Liver (tissue), 9 donors: Measurements from ENCODE around the gene PIWIL4. TPM values are rescaled to one million over a fixed set of nuclear protein-coding genes. Genes with fewer than 3 reads are reported as not detected.

Source experiments
- DNase-seq: peaks from one replicate; pipeline ENCODE4 v3.0.0-alpha.2; 2017; ENCODE audit warnings: low spot score
- H3K27ac ChIP-seq, 2 donors: one replicate each; pipeline ENCODE4 v1.7.0; 2013; ENCODE audit warnings: inconsistent platforms in 2 of 2, low read length in 2 of 2, control low read depth in 1 of 2, low read depth in 1 of 2, mild to moderate bottlenecking in 1 of 2
- H3K27me3 ChIP-seq, 4 donors: one replicate each; pipeline versions ENCODE4 v1.6.1 to v1.7.0; 2013; ENCODE audit warnings: low read length in 3 of 4, inconsistent platforms in 1 of 4, mild to moderate bottlenecking in 1 of 4, moderate library complexity in 1 of 4; ENCODE audit not compliant: control insufficient read depth in 4 of 4, insufficient read depth in 4 of 4
- H3K36me3 ChIP-seq, 4 donors: one replicate each; pipeline versions ENCODE4 v1.6.1 to v1.7.0; 2013; ENCODE audit warnings: low read length in 3 of 4, mild to moderate bottlenecking in 3 of 4, low read depth in 1 of 4, moderate library complexity in 1 of 4; ENCODE audit not compliant: control insufficient read depth in 4 of 4, insufficient read depth in 3 of 4
- H3K4me1 ChIP-seq, 4 donors: one replicate each; pipeline versions ENCODE4 v1.6.1 to v1.7.0; 2013; ENCODE audit warnings: low read length in 3 of 4, mild to moderate bottlenecking in 3 of 4, moderate library complexity in 1 of 4; ENCODE audit not compliant: control insufficient read depth in 4 of 4, insufficient read depth in 4 of 4
- H3K4me3 ChIP-seq, 3 donors: one replicate each; pipeline versions ENCODE4 v1.6.1 to v1.7.0; 2013; ENCODE audit warnings: low read length in 3 of 3, control low read depth in 1 of 3, low read depth in 1 of 3, mild to moderate bottlenecking in 1 of 3
- H3K9ac ChIP-seq, 2 donors: one replicate each; pipeline ENCODE4 v1.7.0; 2013; ENCODE audit warnings: low read length in 2 of 2, mild to moderate bottlenecking in 2 of 2, moderate library complexity in 2 of 2, control low read depth in 1 of 2, low read depth in 1 of 2
- H3K9me3 ChIP-seq, 4 donors: one replicate each; pipeline versions ENCODE4 v1.6.1 to v1.7.0; 2013; ENCODE audit warnings: low read length in 3 of 4; ENCODE audit not compliant: control insufficient read depth in 4 of 4
- ATF3 ChIP-seq: IDR thresholded peaks from 2 replicates; pipeline ENCODE4 v1.6.1; 2016; ENCODE audit warnings: antibody characterized with exemption
- FOXA2 ChIP-seq: IDR thresholded peaks from 2 replicates; pipeline ENCODE4 v1.6.1; 2016; ENCODE audit warnings: antibody characterized with exemption
- GABPA ChIP-seq, 2 donors: IDR thresholded peaks in 1 of 2; conservative IDR thresholded peaks in 1 of 2; 2 replicates each; pipeline ENCODE4 v1.6.1; 2016; ENCODE audit warnings: antibody characterized with exemption in 2 of 2, mild to moderate bottlenecking in 1 of 2, moderate library complexity in 1 of 2
- HNF4G ChIP-seq: IDR thresholded peaks from 2 replicates; pipeline ENCODE4 v1.6.1; 2016; ENCODE audit warnings: antibody characterized with exemption
- MAX ChIP-seq: IDR thresholded peaks from 2 replicates; pipeline ENCODE4 v1.6.1; 2016; ENCODE audit warnings: antibody characterized with exemption
- NR2F2 ChIP-seq: IDR thresholded peaks from 2 replicates; pipeline ENCODE4 v1.6.1; 2016; ENCODE audit warnings: antibody characterized with exemption
- RAD21 ChIP-seq, 2 donors: IDR thresholded peaks; 2 replicates each; pipeline ENCODE4 v1.6.1; 2016; ENCODE audit warnings: antibody characterized with exemption in 2 of 2, mild to moderate bottlenecking in 2 of 2
- RXRA ChIP-seq, 2 donors: IDR thresholded peaks; 2 replicates each; pipeline ENCODE4 v1.6.1; 2017 to 2018; ENCODE audit warnings: antibody characterized with exemption in 2 of 2, mild to moderate bottlenecking in 1 of 2
- TAF1 ChIP-seq: conservative IDR thresholded peaks from 2 replicates; pipeline ENCODE4 v1.6.1; 2016; ENCODE audit warnings: antibody characterized with exemption, mild to moderate bottlenecking
- WGBS: extraction: QIAGEN DNeasy Blood & Tissue Kit; methylation state at CpG from one replicate; pipeline ENCODE4 v1.1.7; 2013; 5-methylcytosine and 5-hydroxymethylcytosine counted together
- polyA plus RNA-seq, 2 donors: library from polyadenylated mRNA; stranded (reverse) in 1 of 2; unstranded in 1 of 2; fragments of 200-250 nt in 1 of 2; fragments of >200 nt in 1 of 2; fragmentation: Nextera tagmentation in 1 of 2; extraction: Ambion mirVana in 1 of 2; gene quantifications; one replicate each; pipeline versions ENCODE4 v1.2.1 to v1.2.3, GENCODE V29; 2013 to 2015
- total RNA-seq, 2 donors: library from RNA; depleted of rRNA; stranded (reverse); fragments of >200 nt; gene quantifications; one replicate each; pipeline ENCODE4 v1.2.3, GENCODE V29; 2014
- TF ChIP-seq, protein P1 (sequence below): fragments of 150-350 bp; IDR thresholded peaks from 2 replicates; pipeline ENCODE4 v1.5.1; 2017; ENCODE audit warnings: improper control_type of control experiment, low read depth, low read length; ENCODE audit not compliant: missing input control
- TF ChIP-seq, protein P2 (sequence below): IDR thresholded peaks from 2 replicates; pipeline ENCODE4 v1.6.1; 2016; ENCODE audit warnings: antibody characterized with exemption
- TF ChIP-seq, protein P3 (sequence below): IDR thresholded peaks from 2 replicates; pipeline ENCODE4 v1.6.1; 2016; ENCODE audit warnings: antibody characterized with exemption, mild to moderate bottlenecking
- donor health status: healthy.
- donor health status: healthy.
- donor health status: healthy.
- donor health status: healthy.
- donor health status: healthy.

Gene PIWIL4
- total and polyA plus RNA-seq, 4 donors: 0.18 to 1.5 (median 0.51) TPM

GRCh38 chr11:94544646-94545263, 22.4 kb upstream of the PIWIL4 start:
- H3K27me3 ChIP-seq: no peaks in the 10 kb centered on the region
- peak overlapping the region in 1 of 2 donors; percentile 13 for H3K9ac ChIP-seq
- DNase-seq: peak; percentile 35
- H3K4me3 ChIP-seq: peak overlapping the region; percentile 45 to 72 (median 57)
- TF ChIP-seq, protein P1, sequence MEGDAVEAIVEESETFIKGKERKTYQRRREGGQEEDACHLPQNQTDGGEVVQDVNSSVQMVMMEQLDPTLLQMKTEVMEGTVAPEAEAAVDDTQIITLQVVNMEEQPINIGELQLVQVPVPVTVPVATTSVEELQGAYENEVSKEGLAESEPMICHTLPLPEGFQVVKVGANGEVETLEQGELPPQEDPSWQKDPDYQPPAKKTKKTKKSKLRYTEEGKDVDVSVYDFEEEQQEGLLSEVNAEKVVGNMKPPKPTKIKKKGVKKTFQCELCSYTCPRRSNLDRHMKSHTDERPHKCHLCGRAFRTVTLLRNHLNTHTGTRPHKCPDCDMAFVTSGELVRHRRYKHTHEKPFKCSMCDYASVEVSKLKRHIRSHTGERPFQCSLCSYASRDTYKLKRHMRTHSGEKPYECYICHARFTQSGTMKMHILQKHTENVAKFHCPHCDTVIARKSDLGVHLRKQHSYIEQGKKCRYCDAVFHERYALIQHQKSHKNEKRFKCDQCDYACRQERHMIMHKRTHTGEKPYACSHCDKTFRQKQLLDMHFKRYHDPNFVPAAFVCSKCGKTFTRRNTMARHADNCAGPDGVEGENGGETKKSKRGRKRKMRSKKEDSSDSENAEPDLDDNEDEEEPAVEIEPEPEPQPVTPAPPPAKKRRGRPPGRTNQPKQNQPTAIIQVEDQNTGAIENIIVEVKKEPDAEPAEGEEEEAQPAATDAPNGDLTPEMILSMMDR: no peak
- TF ChIP-seq FOXA2: no peak
- peaks cover 3 to 17% (median 12%) of the 10 kb centered on the region in 4 donors for H3K4me1 ChIP-seq
- WGBS: 13% methylated on average over 59 of the region's 59 CpGs
- H3K36me3 ChIP-seq: no peaks in the 10 kb centered on the region
- H3K27ac ChIP-seq: peak overlapping the region; percentile 93 to 96
- no peaks in the 10 kb centered on the region for H3K9me3 ChIP-seq

DNA sequence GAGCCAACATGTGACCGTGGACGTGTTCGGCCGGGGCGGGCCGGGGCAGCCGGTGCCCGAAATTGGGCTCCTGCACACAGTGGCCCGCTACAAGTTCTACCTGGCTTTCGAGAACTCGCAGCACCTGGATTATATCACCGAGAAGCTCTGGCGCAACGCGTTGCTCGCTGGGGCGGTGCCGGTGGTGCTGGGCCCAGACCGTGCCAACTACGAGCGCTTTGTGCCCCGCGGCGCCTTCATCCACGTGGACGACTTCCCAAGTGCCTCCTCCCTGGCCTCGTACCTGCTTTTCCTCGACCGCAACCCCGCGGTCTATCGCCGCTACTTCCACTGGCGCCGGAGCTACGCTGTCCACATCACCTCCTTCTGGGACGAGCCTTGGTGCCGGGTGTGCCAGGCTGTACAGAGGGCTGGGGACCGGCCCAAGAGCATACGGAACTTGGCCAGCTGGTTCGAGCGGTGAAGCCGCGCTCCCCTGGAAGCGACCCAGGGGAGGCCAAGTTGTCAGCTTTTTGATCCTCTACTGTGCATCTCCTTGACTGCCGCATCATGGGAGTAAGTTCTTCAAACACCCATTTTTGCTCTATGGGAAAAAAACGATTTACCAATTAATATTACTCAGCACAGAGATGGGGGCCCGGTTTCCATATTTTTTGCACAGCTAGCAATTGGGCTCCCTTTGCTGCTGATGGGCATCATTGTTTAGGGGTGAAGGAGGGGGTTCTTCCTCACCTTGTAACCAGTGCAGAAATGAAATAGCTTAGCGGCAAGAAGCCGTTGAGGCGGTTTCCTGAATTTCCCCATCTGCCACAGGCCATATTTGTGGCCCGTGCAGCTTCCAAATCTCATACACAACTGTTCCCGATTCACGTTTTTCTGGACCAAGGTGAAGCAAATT, 21.7 kb upstream of the PIWIL4 start:
- 57% methylated on average over 54 of the region's 54 CpGs for WGBS
- no peaks in the 10 kb centered on the region for H3K9me3 ChIP-seq
- H3K4me1 ChIP-seq: peaks cover 3 to 17% (median 12%) of the 10 kb centered on the region in 4 donors
- H3K4me3 ChIP-seq: peak overlapping the region in 1 of 3 donors; percentile 57
- H3K9ac ChIP-seq: no peak overlapping the region
- no peaks in the 10 kb centered on the region for H3K36me3 ChIP-seq
- H3K27me3 ChIP-seq: no peaks in the 10 kb centered on the region
- TF ChIP-seq GABPA (IDR thresholded peaks at IDR 0.05 in 1 of 2, conservative IDR thresholded peaks at IDR 0.05 in 1 of 2): no peak
- TF ChIP-seq MAX: no peak
- TF ChIP-seq RXRA (IDR thresholded peaks at IDR 0.05): no peak
- TF ChIP-seq RAD21 (IDR thresholded peaks at IDR 0.05): no peak
- TF ChIP-seq, protein P2, sequence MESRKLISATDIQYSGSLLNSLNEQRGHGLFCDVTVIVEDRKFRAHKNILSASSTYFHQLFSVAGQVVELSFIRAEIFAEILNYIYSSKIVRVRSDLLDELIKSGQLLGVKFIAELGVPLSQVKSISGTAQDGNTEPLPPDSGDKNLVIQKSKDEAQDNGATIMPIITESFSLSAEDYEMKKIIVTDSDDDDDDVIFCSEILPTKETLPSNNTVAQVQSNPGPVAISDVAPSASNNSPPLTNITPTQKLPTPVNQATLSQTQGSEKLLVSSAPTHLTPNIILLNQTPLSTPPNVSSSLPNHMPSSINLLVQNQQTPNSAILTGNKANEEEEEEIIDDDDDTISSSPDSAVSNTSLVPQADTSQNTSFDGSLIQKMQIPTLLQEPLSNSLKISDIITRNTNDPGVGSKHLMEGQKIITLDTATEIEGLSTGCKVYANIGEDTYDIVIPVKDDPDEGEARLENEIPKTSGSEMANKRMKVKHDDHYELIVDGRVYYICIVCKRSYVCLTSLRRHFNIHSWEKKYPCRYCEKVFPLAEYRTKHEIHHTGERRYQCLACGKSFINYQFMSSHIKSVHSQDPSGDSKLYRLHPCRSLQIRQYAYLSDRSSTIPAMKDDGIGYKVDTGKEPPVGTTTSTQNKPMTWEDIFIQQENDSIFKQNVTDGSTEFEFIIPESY: no peak
- no peak for TF ChIP-seq HNF4G
- TF ChIP-seq, protein P3, sequence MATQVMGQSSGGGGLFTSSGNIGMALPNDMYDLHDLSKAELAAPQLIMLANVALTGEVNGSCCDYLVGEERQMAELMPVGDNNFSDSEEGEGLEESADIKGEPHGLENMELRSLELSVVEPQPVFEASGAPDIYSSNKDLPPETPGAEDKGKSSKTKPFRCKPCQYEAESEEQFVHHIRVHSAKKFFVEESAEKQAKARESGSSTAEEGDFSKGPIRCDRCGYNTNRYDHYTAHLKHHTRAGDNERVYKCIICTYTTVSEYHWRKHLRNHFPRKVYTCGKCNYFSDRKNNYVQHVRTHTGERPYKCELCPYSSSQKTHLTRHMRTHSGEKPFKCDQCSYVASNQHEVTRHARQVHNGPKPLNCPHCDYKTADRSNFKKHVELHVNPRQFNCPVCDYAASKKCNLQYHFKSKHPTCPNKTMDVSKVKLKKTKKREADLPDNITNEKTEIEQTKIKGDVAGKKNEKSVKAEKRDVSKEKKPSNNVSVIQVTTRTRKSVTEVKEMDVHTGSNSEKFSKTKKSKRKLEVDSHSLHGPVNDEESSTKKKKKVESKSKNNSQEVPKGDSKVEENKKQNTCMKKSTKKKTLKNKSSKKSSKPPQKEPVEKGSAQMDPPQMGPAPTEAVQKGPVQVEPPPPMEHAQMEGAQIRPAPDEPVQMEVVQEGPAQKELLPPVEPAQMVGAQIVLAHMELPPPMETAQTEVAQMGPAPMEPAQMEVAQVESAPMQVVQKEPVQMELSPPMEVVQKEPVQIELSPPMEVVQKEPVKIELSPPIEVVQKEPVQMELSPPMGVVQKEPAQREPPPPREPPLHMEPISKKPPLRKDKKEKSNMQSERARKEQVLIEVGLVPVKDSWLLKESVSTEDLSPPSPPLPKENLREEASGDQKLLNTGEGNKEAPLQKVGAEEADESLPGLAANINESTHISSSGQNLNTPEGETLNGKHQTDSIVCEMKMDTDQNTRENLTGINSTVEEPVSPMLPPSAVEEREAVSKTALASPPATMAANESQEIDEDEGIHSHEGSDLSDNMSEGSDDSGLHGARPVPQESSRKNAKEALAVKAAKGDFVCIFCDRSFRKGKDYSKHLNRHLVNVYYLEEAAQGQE: no peak
- TF ChIP-seq TAF1: no peak
- no peak for TF ChIP-seq ATF3
- no peak for TF ChIP-seq NR2F2
- TF ChIP-seq, protein P1: no peak
- no peak overlapping the region for H3K27ac ChIP-seq
- DNase-seq: no peak
